ENCODE results near the gene MYO1G.
A peak's percentile ranks its signal among the peaks of the same experiment; 100 is the strongest.

MYO1G gene

DNA sequence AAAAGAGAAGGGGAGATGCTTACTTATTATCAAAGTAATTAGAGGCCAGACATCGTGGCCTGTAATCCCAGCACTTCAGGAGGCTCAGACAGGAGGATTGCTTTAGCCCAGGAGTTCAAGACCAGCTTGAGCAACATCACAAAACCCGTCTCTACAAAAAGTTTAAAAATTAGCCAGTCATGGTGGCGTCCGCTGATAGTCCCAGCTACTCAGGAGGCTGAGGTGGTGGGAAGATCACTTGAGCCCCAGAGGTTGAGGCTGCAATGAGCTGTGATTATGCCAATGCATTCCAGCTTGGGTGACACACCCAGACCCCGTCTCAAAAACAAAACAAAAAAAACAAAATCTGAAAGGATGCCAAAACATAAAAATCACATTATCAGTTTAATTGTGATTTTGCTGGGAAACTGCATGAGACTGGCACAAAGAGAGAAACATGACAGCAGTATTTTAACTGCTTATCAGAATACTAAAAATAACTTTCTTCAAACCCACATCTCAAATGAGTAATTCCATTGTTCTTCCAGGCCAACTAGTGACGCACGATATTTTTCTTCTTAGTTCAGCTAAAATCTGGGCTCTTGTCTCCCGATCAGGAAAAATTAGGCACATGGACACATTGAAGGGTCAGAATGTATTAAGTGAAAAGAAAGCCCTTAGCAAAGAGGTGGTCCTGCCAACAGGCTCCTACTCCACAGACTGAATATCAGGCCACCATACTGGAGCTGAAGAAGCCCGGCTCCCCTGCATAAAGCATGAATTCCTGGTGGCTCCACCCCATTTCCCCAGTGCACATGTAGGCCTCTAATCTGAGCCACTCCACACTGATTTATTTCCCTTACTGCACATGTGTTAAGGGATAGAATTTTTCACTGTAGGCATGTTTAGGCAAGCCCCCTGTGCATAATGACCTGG, 11.6 kb upstream of the MYO1G start:
- CTCF ChIA-PET: interaction anchor here (2.6 to 3.6 kb wide), 2 partner anchors 8 to 9 kb away, joined by 11 to 18 read pairs; partner anchors contain the start of gene CCM2
- DNase-seq (ENCODE audit: extremely low spot score): no peak
- POLR2A ChIA-PET: interaction anchor here (2.0 kb wide), 1 partner anchor 10 kb away, joined by 4 read pairs; no protein-coding TSS in a partner anchor
- TF ChIP-seq, protein P1, sequence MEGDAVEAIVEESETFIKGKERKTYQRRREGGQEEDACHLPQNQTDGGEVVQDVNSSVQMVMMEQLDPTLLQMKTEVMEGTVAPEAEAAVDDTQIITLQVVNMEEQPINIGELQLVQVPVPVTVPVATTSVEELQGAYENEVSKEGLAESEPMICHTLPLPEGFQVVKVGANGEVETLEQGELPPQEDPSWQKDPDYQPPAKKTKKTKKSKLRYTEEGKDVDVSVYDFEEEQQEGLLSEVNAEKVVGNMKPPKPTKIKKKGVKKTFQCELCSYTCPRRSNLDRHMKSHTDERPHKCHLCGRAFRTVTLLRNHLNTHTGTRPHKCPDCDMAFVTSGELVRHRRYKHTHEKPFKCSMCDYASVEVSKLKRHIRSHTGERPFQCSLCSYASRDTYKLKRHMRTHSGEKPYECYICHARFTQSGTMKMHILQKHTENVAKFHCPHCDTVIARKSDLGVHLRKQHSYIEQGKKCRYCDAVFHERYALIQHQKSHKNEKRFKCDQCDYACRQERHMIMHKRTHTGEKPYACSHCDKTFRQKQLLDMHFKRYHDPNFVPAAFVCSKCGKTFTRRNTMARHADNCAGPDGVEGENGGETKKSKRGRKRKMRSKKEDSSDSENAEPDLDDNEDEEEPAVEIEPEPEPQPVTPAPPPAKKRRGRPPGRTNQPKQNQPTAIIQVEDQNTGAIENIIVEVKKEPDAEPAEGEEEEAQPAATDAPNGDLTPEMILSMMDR (IDR thresholded peaks at IDR 0.05; ENCODE audit: control extremely low read depth, extremely low read depth, low read depth, missing control alignments): no peak

DNA sequence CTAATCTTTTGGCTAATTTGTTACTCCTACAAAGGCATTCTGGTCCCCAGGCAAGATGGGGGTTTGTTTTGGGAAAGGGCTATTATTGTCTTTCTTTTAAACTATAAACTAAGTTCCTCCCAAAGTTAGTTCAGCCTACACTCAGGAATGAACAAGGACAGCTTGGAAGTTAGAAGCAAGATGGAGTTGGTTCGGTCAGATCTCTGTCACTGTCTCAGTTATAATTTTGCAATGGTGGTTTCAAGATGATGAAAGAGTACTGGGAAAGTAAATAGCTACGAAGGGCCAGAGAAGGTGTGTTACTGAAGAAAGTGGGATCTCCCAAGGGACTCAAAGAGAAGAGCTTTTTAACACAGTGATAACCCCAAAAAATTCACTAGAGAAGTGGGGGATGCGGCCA, 10.3 kb upstream of the MYO1G start:
- ChIA-PET CTCF (interaction anchor here (1.3 to 3.6 kb wide), 3 partner anchors 8 to 15 kb away, joined by 3 to 18 read pairs (median 11); partner anchors contain the start of gene CCM2), POLR2A (interaction anchor here (0.6 kb wide), 1 partner anchor 9 kb away, joined by 3 read pairs; no protein-coding TSS in a partner anchor)
- DNase-seq (ENCODE audit: extremely low spot score): no peak
- TF ChIP-seq, protein P1 (IDR thresholded peaks at IDR 0.05; ENCODE audit: control extremely low read depth, extremely low read depth, low read depth, missing control alignments): no peak

DNA sequence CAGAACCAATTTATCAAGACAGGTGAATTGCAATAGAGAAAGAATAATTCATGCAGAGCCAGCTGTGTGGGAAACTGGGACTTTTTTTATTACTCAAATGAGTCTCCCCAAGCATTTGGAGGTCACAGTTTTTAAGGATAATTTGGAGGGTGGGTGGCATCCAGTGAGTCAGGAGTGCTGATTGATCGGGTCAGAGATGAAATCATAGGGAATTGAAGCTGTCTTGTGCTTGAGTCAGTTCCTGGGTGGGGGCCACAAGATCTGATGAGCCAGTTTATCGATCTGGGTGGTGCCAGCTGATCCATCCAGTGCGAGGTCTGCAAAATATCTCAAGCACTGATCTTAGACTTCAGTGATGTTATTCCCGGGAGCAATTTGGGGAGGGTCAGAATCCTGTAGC, 9.9 kb upstream of the MYO1G start:
- ChIA-PET CTCF (interaction anchor here (1.3 to 3.6 kb wide), 2 partner anchors 9 to 15 kb away, joined by 3 to 18 read pairs; partner anchors contain the start of gene CCM2), POLR2A (no interaction called here)
- DNase-seq (ENCODE audit: extremely low spot score): no peak
- TF ChIP-seq, protein P1 (IDR thresholded peaks at IDR 0.05; ENCODE audit: control extremely low read depth, extremely low read depth, low read depth, missing control alignments): no peak

DNA sequence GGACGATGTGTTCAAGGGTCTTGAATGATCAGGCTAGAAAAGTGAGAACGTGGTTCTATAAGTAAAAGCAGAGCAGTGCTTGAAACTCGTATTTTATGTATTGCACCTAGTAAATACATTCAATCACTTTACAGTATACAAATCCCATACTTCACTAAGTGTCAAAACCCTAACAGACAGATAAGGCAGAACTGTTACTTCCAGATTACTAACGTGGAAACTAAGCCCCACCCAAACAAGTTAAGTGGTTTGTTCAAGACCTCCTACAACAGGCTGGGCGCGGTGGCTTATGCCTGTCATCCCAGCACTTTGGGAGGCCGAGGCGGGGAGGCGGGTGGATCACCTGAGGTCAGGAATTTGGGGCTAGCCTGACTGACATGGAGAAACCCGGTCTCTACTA, 9.2 kb upstream of the MYO1G start:
- TF ChIP-seq, protein P1 (IDR thresholded peaks at IDR 0.05; ENCODE audit: control extremely low read depth, extremely low read depth, low read depth, missing control alignments): no peak
- DNase-seq (ENCODE audit: extremely low spot score): no peak
- CTCF ChIA-PET: interaction anchor here (3.6 kb wide), 1 partner anchor 10 kb away, joined by 18 read pairs; the partner anchor contains the start of gene CCM2
- POLR2A ChIA-PET: no interaction called here

DNA sequence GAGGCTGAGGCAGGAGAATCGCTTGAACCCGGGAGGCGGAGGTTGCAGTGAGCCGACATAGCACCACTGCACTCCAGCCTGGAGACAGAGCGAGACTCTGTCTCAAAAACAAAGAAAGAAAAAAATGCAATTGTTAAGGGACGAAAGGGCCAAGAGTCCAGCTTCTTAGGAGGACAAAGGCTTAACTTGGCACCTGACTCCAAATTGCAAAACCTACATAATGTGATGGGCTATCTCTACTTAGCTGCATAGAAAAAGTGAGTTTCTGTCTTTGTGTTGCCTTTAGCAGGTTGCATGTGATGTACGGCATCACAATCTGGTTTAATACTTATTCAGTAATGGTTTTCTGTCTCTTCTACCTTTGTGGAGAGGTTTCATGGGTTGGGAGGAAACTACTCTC, 8.6 kb upstream of the MYO1G start:
- TF ChIP-seq, protein P1 (IDR thresholded peaks at IDR 0.05; ENCODE audit: control extremely low read depth, extremely low read depth, low read depth, missing control alignments): no peak
- CTCF ChIA-PET: interaction anchor here (2.2 to 3.6 kb wide), 2 partner anchors 11 to 14 kb away, joined by 6 to 18 read pairs; partner anchors contain the start of gene CCM2
- DNase-seq (ENCODE audit: extremely low spot score): no peak
- POLR2A ChIA-PET: no interaction called here

DNA sequence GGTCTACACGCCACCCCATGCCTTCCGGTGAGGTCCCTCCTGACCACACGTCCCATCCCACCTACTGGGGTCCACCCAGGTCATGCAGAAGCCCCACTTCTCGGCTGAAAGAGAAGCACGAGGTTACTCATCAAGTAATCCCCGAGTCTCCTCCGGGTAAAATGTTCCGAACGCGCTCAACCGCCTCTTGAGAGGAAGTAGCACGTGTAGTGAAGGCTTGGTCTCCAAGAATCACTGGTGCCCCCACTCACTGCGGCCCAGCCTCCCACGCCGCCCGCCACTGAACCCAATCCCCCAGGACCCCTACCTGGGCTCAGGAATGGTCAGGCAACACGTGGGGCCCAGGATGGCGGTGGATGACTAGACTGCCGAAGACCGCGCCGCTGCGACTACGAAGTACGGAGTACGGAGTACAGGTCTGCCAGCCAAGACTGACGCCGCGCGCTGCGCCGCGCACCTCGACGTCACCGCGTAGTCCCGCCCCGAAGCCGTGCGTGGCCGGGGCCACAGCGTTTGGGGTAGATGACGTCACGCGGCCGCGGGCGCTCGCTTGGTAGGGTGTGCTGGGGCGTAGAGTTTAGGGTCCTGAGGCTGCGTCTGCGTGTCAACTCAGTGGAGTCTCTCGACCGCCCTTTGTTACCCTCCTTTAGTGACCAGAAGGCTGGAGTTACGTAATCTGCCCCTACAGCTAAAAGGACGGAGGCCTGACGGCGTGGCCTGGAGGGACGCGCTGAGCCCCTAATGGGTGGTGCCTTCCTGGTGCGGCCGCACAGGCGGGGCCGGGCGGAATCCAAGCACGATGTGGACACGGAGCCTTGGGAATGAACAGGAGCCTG, 7.6 kb upstream of the MYO1G start:
- ChIA-PET CTCF (interaction anchor here (2.2 kb wide), 1 partner anchor 13 kb away, joined by 6 read pairs; no protein-coding TSS in a partner anchor), POLR2A (interaction anchor here (0.6 to 1.9 kb wide), 4 partner anchors 12 to 670 kb away, joined by 3 to 13 read pairs (median 4); partner anchors contain the start of gene CCM2)
- DNase-seq (ENCODE audit: extremely low spot score): peak; percentile 89
- TF ChIP-seq, protein P1 (IDR thresholded peaks at IDR 0.05; ENCODE audit: control extremely low read depth, extremely low read depth, low read depth, missing control alignments): no peak

Data from GM10248 (cell line).